GM12801 (cell line): ENCODE data around the gene CALHM1.

ENCODE experiments used
- CTCF ChIP-seq: IDR thresholded peaks from one replicate; pipeline ENCODE4 v1.5.1; 2011; ENCODE audit warnings: control low read depth; ENCODE audit not compliant: insufficient read length; ENCODE audit errors: extremely low read depth

Gene CALHM1

GRCh38 chr10:103449208-103450144 lies 9.2 kb downstream of the CALHM1 start:
- no peak for TF ChIP-seq CTCF

DNA sequence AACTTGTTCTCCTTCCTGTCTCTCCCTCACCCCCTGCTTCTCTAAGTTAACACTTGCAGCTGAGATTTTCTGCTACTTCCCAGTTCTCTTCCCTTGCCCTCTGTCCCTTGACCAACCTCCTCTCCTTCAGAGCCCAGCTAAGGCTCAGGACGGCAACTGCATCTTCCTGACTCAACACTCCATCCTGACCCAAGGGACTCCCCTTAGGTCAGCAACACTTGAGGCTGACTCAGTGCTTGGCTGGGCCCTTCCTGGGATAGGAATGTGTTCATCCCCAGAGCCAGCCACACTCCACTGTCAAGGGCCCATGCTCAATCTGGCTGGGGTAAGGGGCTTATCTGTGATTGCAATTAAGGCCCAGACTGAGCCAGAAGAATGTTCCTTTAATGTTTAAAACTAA lies 10.0 kb downstream of the CALHM1 start:
- TF ChIP-seq CTCF, result no peak

DNA sequence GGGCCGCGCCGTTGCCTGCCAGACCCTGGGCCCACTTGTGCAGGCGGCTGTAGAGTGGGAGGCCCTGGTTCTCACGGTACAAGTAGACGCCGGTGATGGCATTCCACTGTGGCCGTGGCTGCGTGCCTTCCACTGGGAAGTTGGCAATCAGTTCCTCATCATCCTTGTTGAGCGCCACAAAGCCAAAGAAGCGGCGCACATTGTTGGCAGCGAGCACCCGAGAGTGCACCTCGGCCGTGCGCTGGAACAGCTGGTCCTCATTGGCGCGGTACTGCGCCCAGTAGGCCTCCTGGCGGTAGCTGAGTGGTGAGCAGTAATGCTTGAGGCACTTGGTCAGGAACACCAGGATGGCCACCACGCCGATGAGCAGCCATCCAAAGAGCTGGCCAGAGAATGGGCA lies 11.5 kb downstream of the CALHM1 start:
- no peak for TF ChIP-seq CTCF

DNA sequence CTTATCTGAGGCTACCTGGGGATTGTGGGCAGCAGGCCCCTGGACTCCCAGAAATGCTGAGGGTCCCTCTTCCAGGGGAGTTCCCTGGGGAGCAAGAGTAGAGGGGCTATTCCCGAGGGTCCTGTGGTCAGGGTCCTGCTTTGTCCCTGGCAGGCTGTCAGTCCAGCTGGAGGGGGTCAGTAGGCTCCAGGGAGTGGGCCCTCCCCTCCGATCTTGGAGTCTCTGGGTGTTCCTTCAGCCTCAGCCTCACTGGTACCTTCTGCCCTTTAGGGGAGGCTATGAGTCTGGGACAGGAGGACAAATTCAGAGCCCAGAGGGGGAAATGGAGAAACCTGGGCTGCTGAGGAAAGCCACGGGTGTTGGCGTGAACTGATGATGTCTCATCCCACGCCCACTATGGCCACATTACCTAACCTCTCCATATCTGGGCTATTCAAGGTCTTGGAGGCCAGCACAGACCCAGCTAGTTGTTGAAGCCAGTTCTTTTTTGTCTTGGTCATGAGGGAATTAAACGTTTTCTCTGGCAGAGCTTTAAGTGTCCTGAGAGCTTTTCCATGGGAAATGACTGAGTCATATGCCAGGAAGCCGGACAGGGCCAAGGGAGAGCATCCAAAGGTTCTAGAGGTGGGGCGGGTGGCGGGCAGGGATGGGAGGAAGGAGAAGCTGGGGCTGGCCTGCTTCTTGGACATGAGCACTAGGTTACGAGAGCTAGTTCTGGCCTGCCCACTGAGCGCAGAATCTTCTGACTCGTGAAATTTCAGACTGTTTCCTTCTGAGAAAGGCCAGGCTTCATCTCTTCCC lies 12.7 kb downstream of the CALHM1 start:
- TF ChIP-seq CTCF, result no peak

DNA sequence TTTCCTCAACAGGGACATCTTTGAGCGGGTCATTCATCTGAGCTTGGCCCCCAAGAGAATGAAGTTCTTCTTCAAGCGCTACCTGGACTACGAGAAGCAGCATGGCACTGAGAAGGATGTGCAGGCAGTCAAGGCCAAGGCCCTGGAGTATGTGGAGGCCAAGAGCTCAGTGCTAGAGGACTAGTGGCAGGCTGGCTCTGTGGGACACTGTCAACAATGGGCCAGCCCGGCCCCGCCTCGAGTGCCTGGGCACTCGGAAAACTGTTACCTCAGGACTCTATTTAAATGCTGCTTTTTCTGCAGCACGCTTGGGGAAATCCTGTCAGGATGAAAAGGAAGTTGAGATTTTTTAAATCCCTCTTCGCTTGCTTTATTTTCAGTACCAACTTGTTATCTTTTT lies 13.3 kb downstream of the CALHM1 start:
- no peak for TF ChIP-seq CTCF

- no peak for TF ChIP-seq CTCF
Observed at GRCh38 chr10:103444478-103444877, 14.2 kb downstream of the CALHM1 start.

DNA sequence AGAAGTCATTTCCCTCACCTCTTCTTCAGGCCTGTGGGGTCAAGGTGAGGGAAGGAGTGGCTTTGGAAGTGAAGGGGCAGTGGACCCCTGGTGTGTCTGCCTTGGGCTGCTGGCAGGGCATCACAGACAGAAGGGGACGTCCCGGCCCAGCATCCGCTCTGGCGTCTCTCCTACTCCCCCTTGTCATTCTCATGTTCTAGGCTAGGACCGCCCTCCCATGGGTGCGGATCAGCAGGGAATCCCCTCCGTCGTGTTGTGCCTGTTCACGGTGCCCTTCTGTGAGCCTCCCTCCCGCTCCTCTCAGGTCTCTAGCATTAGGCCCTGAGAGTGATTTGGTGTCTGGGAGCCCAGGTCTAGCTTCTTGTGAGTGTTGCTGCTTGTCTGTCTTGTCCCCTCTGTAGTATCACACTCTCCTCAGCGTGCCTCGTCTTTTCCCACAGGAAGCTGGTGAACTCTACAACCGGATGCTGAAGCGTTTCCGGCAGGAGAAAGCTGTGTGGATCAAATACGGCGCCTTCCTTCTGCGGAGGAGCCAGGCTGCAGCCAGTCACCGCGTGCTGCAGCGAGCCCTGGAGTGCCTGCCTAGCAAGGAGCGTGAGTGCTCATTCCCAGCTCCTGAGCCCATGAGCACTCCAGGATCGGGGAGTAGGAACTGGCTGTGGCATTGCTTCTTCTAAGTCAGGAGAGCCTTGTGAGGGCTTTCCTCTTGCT lies 15.1 kb downstream of the CALHM1 start:
- TF ChIP-seq CTCF, result no peak
